ENCODE results near the gene TMEM185B. TPM values are rescaled to one million over a fixed set of nuclear protein-coding genes. Genes with fewer than 3 reads are reported as not detected.

The TMEM185B gene
- total RNA-seq, 4 donors from 2014 or later = 11.6 to 33.3 (median 20.1) TPM

DNA sequence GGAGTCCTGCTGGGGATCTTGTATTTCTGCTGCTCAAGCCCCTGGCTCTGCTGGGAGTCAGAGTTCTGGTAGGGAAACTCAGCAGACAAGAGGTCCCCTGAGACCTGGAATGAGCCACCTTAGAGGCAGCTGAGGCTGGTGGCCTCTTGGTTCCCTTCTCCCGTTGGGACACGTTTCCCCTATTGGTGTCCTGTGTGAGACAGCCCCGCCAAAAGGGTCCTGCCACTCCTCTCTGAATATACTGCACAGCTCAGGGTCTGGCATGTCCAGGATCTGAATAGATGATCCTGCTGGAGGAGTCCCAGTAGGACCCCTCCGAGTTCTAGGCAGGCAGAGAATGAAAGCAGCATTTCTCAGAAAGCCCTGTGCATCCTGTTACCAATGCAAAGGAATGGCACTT lies 27.4 kb upstream of the TMEM185B start:
- no peak for DNase-seq
- Histone ChIP-seq H3K4me1 (peaks cover 0 to 28% (median 0%) of the 10 kb centered on the region in 4 donors), H3K9me3 (no peaks in the 10 kb centered on the region), H3K27ac (peak overlapping the region in 1 of 4 donors; percentile 12), H3K27me3 (no peaks in the 10 kb centered on the region), H3K4me3 (no peak overlapping the region), H3K36me3 (no peaks in the 10 kb centered on the region)
- no peak for TF ChIP-seq POLR2A (IDR thresholded peaks at IDR 0.05)
- TF ChIP-seq, protein P1, sequence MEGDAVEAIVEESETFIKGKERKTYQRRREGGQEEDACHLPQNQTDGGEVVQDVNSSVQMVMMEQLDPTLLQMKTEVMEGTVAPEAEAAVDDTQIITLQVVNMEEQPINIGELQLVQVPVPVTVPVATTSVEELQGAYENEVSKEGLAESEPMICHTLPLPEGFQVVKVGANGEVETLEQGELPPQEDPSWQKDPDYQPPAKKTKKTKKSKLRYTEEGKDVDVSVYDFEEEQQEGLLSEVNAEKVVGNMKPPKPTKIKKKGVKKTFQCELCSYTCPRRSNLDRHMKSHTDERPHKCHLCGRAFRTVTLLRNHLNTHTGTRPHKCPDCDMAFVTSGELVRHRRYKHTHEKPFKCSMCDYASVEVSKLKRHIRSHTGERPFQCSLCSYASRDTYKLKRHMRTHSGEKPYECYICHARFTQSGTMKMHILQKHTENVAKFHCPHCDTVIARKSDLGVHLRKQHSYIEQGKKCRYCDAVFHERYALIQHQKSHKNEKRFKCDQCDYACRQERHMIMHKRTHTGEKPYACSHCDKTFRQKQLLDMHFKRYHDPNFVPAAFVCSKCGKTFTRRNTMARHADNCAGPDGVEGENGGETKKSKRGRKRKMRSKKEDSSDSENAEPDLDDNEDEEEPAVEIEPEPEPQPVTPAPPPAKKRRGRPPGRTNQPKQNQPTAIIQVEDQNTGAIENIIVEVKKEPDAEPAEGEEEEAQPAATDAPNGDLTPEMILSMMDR (IDR thresholded peaks at IDR 0.05) = no peak

- no peak for DNase-seq
- Histone ChIP-seq H3K4me3 (no peak overlapping the region), H3K9me3 (peaks cover 0 to 3% (median 0%) of the 10 kb centered on the region in 4 donors), H3K27me3 (no peaks in the 10 kb centered on the region), H3K4me1 (peaks cover 0 to 34% (median 0%) of the 10 kb centered on the region in 4 donors), H3K27ac (no peak overlapping the region), H3K36me3 (no peaks in the 10 kb centered on the region)
- TF ChIP-seq, protein P1 (IDR thresholded peaks at IDR 0.05) = no peak
- TF ChIP-seq POLR2A (IDR thresholded peaks at IDR 0.05) = no peak
Measured at GRCh38 chr2:120247851-120248250, 24.7 kb upstream of the TMEM185B start.

GRCh38 chr2:120246546-120247300 lies 23.5 kb upstream of the TMEM185B start:
- Histone ChIP-seq H3K4me1 (peaks cover 0 to 31% (median 0%) of the 10 kb centered on the region in 4 donors), H3K27me3 (no peaks in the 10 kb centered on the region), H3K27ac (no peak overlapping the region), H3K4me3 (no peak overlapping the region), H3K9me3 (peaks cover 0 to 3% (median 0%) of the 10 kb centered on the region in 4 donors), H3K36me3 (no peaks in the 10 kb centered on the region)
- DNase-seq = peak in 1 of 3 donors; percentile 30
- TF ChIP-seq, protein P1 (IDR thresholded peaks at IDR 0.05) = no peak
- TF ChIP-seq POLR2A (IDR thresholded peaks at IDR 0.05) = no peak

GRCh38 chr2:120245520-120246332 lies 22.5 kb upstream of the TMEM185B start:
- DNase-seq = peak in 2 of 3 donors; percentile 87 to 88
- TF ChIP-seq, protein P1 (IDR thresholded peaks at IDR 0.05) = peak in 3 of 6 experiments; percentile 33 to 45 (median 40)
- peak; percentile 63 to 70 for TF ChIP-seq POLR2A (IDR thresholded peaks at IDR 0.05)
- peak overlapping the region in 3 of 4 donors; percentile 58 to 93 (median 88) for H3K27ac ChIP-seq
- peaks cover 0 to 3% (median 0%) of the 10 kb centered on the region in 4 donors for H3K9me3 ChIP-seq
- H3K36me3 ChIP-seq = no peaks in the 10 kb centered on the region
- H3K4me1 ChIP-seq = peaks cover 0 to 29% (median 0%) of the 10 kb centered on the region in 4 donors
- no peak overlapping the region for H3K4me3 ChIP-seq
- H3K27me3 ChIP-seq = no peaks in the 10 kb centered on the region

GRCh38 chr2:120244656-120245519 lies 21.7 kb upstream of the TMEM185B start:
- Histone ChIP-seq H3K27me3 (no peaks in the 10 kb centered on the region), H3K27ac (peak overlapping the region in 3 of 4 donors; percentile 58 to 93 (median 88)), H3K4me1 (peaks cover 0 to 30% (median 0%) of the 10 kb centered on the region in 4 donors), H3K9me3 (peaks cover 0 to 3% (median 0%) of the 10 kb centered on the region in 4 donors), H3K36me3 (no peaks in the 10 kb centered on the region), H3K4me3 (no peak overlapping the region)
- peak in 1 of 3 donors; percentile 54 for DNase-seq
- TF ChIP-seq POLR2A (IDR thresholded peaks at IDR 0.05) = no peak
- TF ChIP-seq, protein P1 (IDR thresholded peaks at IDR 0.05) = no peak
